Measurements from ENCODE around the gene TBX15. TPM values are rescaled to one million over a fixed set of nuclear protein-coding genes. Genes with fewer than 3 reads are reported as not detected.

TBX15 gene
- total and polyA plus RNA-seq, 2 experiments from 2014 or later: 0.21 TPM; not detected in 1

DNA sequence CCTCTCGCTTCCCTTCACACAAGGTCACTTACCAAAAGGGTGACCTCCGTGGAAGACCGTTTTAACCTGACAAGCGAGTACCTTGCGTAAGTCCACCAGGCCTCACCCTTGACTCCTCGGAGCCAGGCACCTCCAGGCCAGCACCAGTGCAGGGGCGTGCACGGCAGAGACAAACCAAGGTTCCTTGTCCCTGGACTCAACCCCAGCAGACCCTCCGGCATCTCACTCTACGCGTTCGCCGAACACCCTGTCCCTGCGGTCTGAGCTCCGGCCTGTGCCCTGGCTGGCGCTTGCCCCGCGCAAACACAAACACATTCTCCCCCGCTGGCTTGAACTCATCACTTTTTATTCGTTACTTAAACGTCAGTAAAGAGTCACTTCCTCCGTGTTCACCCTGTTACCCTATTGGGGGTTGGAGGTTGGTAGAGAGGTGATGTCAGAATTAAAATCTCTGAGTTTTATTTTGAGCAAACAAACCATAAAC is 4.5 kb downstream of the TBX15 start:
- H3K9me2 ChIP-seq (ENCODE audit: insufficient read depth): no peaks in the 10 kb centered on the region
- no peaks in the 10 kb centered on the region for H3K79me2 ChIP-seq (replicated peaks; ENCODE audit: insufficient read depth)
- peaks cover 25% of the 10 kb centered on the region; the same call in 1 of the 2 replicates for H4K20me1 ChIP-seq (replicated peaks; ENCODE audit: insufficient read depth)
- no peak overlapping the region; the same call in 1 of the 2 replicates for H2AFZ ChIP-seq
- H3K27ac ChIP-seq (ENCODE audit: low read depth): no peak overlapping the region
- peak overlapping the region; percentile 77 for H3K4me2 ChIP-seq
- Mint-ChIP-seq H3K9me3 (peaks cover 9% of the 10 kb centered on the region), H3K4me1 (peaks cover 57% of the 10 kb centered on the region), H3K27me3 (ENCODE audit: insufficient read depth, low read depth, poor library complexity) (peaks cover 99% of the 10 kb centered on the region), H3K4me3 (peak overlapping the region; percentile 75), H3K36me3 (ENCODE audit: low read depth) (no peaks in the 10 kb centered on the region), H3K27ac (no peak overlapping the region)
- H3K27me3 ChIP-seq (ENCODE audit: insufficient read depth): peaks cover 100% of the 10 kb centered on the region
- TF ChIP-seq JUNB (IDR thresholded peaks at IDR 0.05; ENCODE audit: unreplicated experiment) (no peak), EZH2 (IDR thresholded peaks at IDR 0.05; ENCODE audit: low read depth, unreplicated experiment) (peak; percentile 68)
- peaks cover 20% of the 10 kb centered on the region for H3F3A ChIP-seq (replicated peaks; ENCODE audit: low read depth)
- H3K4me3 ChIP-seq: peak overlapping the region; percentile 53
- ATAC-seq (peak; percentile 16), DNase-seq (ENCODE audit: low spot score) (peak; percentile 57)
- peaks cover 58% of the 10 kb centered on the region for H3K4me1 ChIP-seq (ENCODE audit: insufficient read depth)
- no peaks in the 10 kb centered on the region; the same call in 1 of the 2 replicates for H3K36me3 ChIP-seq (ENCODE audit: insufficient read depth)

DNA sequence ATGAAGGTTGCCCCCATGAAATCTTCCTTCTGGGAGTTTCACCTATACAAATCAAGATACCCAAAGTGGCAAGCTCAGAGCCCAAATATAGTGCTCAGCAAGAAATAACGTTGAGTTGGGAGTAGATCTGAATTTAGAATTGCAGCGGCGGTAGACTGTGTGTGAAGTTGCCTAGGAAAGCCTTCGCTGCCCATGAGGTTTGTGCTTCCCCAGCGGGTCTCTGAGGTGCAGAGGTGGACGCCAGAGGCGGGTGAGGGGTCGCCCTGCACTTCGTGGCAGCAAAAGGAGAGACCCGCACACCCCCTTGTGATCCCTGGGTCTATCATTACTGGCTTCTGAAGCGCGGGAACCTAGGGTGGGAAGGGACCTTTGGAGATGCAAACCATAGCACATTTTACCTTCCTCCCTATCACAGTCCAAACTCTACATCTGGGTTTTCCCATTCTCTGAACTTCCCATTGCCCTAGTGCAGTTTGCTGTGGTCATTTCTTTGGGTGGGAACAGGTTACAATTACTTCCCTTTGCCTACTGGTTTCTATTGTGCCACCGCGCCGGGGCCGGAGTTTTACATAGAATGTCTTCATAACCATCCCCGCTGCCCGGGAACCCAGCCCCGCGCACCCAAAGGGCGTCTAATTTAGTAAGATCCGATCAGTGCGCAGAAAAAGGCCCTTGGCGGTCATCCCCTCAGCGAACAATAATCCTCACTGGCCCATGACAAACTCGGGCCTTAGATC is 5.2 kb downstream of the TBX15 start:
- peaks cover 20% of the 10 kb centered on the region for H3F3A ChIP-seq (replicated peaks; ENCODE audit: low read depth)
- H3K36me3 Mint-ChIP-seq (ENCODE audit: low read depth): no peaks in the 10 kb centered on the region
- no peak overlapping the region for H3K27ac ChIP-seq (ENCODE audit: low read depth)
- H3K4me3 Mint-ChIP-seq: peak overlapping the region; percentile 75
- H3K4me2 ChIP-seq: peak overlapping the region; percentile 77
- no peak overlapping the region for H2AFZ ChIP-seq
- H4K20me1 ChIP-seq (replicated peaks; ENCODE audit: insufficient read depth): peaks cover 25% of the 10 kb centered on the region; the same call in 1 of the 2 replicates
- H3K4me1 ChIP-seq (ENCODE audit: insufficient read depth): peaks cover 56% of the 10 kb centered on the region
- peaks cover 54% of the 10 kb centered on the region for H3K4me1 Mint-ChIP-seq
- ATAC-seq: no peak
- no peaks in the 10 kb centered on the region for H3K9me2 ChIP-seq (ENCODE audit: insufficient read depth)
- no peak overlapping the region for H3K27ac Mint-ChIP-seq
- peak; percentile 54 for DNase-seq (ENCODE audit: low spot score)
- H3K4me3 ChIP-seq: peak overlapping the region; percentile 53
- H3K27me3 Mint-ChIP-seq (ENCODE audit: insufficient read depth, low read depth, poor library complexity): peaks cover 99% of the 10 kb centered on the region
- H3K36me3 ChIP-seq (ENCODE audit: insufficient read depth): no peaks in the 10 kb centered on the region; the same call in 1 of the 2 replicates
- peaks cover 100% of the 10 kb centered on the region for H3K27me3 ChIP-seq (ENCODE audit: insufficient read depth)
- H3K79me2 ChIP-seq (replicated peaks; ENCODE audit: insufficient read depth): no peaks in the 10 kb centered on the region
- peaks cover 9% of the 10 kb centered on the region for H3K9me3 Mint-ChIP-seq
- TF ChIP-seq, protein P1, sequence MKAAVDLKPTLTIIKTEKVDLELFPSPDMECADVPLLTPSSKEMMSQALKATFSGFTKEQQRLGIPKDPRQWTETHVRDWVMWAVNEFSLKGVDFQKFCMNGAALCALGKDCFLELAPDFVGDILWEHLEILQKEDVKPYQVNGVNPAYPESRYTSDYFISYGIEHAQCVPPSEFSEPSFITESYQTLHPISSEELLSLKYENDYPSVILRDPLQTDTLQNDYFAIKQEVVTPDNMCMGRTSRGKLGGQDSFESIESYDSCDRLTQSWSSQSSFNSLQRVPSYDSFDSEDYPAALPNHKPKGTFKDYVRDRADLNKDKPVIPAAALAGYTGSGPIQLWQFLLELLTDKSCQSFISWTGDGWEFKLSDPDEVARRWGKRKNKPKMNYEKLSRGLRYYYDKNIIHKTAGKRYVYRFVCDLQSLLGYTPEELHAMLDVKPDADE (IDR thresholded peaks at IDR 0.05): no peak
- no peak for TF ChIP-seq CREB1 (CRISPR knock-in tag; IDR thresholded peaks at IDR 0.05; ENCODE audit: low read depth)
- TF ChIP-seq, protein P2, sequence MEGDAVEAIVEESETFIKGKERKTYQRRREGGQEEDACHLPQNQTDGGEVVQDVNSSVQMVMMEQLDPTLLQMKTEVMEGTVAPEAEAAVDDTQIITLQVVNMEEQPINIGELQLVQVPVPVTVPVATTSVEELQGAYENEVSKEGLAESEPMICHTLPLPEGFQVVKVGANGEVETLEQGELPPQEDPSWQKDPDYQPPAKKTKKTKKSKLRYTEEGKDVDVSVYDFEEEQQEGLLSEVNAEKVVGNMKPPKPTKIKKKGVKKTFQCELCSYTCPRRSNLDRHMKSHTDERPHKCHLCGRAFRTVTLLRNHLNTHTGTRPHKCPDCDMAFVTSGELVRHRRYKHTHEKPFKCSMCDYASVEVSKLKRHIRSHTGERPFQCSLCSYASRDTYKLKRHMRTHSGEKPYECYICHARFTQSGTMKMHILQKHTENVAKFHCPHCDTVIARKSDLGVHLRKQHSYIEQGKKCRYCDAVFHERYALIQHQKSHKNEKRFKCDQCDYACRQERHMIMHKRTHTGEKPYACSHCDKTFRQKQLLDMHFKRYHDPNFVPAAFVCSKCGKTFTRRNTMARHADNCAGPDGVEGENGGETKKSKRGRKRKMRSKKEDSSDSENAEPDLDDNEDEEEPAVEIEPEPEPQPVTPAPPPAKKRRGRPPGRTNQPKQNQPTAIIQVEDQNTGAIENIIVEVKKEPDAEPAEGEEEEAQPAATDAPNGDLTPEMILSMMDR (conservative IDR thresholded peaks at IDR 0.05; ENCODE audit: low read depth in 2 of 2): no peak
- TF ChIP-seq JUNB (IDR thresholded peaks at IDR 0.05; ENCODE audit: unreplicated experiment): no peak
- peak; percentile 85 for TF ChIP-seq EZH2 (IDR thresholded peaks at IDR 0.05; ENCODE audit: low read depth, unreplicated experiment)
- no peak for TF ChIP-seq NANOG (IDR thresholded peaks at IDR 0.05; ENCODE audit: borderline replicate concordance)
- no peak for TF ChIP-seq POLR2AphosphoS5 (IDR thresholded peaks at IDR 0.05; ENCODE audit: low read depth)
- TF ChIP-seq ZNF114 (CRISPR knock-in tag; IDR thresholded peaks at IDR 0.05): no peak
- TF ChIP-seq, protein P3, sequence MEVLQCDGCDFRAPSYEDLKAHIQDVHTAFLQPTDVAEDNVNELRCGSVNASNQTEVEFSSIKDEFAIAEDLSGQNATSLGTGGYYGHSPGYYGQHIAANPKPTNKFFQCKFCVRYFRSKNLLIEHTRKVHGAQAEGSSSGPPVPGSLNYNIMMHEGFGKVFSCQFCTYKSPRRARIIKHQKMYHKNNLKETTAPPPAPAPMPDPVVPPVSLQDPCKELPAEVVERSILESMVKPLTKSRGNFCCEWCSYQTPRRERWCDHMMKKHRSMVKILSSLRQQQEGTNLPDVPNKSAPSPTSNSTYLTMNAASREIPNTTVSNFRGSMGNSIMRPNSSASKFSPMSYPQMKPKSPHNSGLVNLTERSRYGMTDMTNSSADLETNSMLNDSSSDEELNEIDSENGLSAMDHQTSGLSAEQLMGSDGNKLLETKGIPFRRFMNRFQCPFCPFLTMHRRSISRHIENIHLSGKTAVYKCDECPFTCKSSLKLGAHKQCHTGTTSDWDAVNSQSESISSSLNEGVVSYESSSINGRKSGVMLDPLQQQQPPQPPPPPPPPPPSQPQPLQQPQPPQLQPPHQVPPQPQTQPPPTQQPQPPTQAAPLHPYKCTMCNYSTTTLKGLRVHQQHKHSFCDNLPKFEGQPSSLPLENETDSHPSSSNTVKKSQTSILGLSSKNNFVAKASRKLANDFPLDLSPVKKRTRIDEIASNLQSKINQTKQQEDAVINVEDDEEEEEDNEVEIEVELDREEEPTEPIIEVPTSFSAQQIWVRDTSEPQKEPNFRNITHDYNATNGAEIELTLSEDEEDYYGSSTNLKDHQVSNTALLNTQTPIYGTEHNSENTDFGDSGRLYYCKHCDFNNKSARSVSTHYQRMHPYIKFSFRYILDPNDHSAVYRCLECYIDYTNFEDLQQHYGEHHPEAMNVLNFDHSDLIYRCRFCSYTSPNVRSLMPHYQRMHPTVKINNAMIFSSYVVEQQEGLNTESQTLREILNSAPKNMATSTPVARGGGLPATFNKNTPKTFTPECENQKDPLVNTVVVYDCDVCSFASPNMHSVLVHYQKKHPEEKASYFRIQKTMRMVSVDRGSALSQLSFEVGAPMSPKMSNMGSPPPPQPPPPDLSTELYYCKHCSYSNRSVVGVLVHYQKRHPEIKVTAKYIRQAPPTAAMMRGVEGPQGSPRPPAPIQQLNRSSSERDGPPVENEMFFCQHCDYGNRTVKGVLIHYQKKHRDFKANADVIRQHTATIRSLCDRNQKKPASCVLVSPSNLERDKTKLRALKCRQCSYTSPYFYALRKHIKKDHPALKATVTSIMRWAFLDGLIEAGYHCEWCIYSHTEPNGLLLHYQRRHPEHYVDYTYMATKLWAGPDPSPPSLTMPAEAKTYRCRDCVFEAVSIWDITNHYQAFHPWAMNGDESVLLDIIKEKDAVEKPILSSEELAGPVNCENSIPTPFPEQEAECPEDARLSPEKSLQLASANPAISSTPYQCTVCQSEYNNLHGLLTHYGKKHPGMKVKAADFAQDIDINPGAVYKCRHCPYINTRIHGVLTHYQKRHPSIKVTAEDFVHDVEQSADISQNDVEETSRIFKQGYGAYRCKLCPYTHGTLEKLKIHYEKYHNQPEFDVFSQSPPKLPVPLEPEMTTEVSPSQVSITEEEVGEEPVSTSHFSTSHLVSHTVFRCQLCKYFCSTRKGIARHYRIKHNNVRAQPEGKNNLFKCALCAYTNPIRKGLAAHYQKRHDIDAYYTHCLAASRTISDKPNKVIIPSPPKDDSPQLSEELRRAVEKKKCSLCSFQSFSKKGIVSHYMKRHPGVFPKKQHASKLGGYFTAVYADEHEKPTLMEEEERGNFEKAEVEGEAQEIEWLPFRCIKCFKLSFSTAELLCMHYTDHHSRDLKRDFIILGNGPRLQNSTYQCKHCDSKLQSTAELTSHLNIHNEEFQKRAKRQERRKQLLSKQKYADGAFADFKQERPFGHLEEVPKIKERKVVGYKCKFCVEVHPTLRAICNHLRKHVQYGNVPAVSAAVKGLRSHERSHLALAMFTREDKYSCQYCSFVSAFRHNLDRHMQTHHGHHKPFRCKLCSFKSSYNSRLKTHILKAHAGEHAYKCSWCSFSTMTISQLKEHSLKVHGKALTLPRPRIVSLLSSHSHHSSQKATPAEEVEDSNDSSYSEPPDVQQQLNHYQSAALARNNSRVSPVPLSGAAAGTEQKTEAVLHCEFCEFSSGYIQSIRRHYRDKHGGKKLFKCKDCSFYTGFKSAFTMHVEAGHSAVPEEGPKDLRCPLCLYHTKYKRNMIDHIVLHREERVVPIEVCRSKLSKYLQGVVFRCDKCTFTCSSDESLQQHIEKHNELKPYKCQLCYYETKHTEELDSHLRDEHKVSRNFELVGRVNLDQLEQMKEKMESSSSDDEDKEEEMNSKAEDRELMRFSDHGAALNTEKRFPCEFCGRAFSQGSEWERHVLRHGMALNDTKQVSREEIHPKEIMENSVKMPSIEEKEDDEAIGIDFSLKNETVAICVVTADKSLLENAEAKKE (CRISPR knock-in tag; IDR thresholded peaks at IDR 0.05): no peak

All from GM23338 (cell line).